ENCODE data around the gene AURKAIP1. TPM values are rescaled to one million over a fixed set of nuclear protein-coding genes. Genes with fewer than 3 reads are reported as not detected.

AURKAIP1 gene
- total and polyA plus RNA-seq, 9 of the 15 experiments (the other 6 are each of a cell fraction or from before 2014, with no cell fraction given), result 7.8 to 478 (median 92.0) TPM

- TF ChIP-seq NRF1 (conservative IDR thresholded peaks at IDR 0.05 in 1 of 2, IDR thresholded peaks at IDR 0.05 in 1 of 2) (peak; percentile 23 to 40; a peak in 1 of 4 replicates), ARID2 (IDR thresholded peaks at IDR 0.05) (no peak), ETS1 (conservative IDR thresholded peaks at IDR 0.05; ENCODE audit: control insufficient read depth, low read depth, low read length) (0 out of 2 replicates have a peak, but pooled peaks have one; percentile 50), FIP1L1 (IDR thresholded peaks at IDR 0.05; ENCODE audit: low read depth, low read length, poor library complexity, severe bottlenecking) (peak; percentile 53), CAMTA2 (CRISPR knock-in tag; conservative IDR thresholded peaks at IDR 0.05) (no peak), ZBTB43 (CRISPR knock-in tag; IDR thresholded peaks at IDR 0.05) (no peak), KLF6 (CRISPR knock-in tag; IDR thresholded peaks at IDR 0.05; ENCODE audit: borderline replicate concordance) (peak; percentile 70; the same call in 1 of the 2 replicates), MTA1 (IDR thresholded peaks at IDR 0.05; ENCODE audit: borderline replicate concordance) (no peak), NR3C1 (CRISPR knock-in tag; IDR thresholded peaks at IDR 0.05) (no peak), CHCHD3 (CRISPR knock-in tag; IDR thresholded peaks at IDR 0.05) (no peak), E2F6 (IDR thresholded peaks at IDR 0.05; ENCODE audit: borderline replicate concordance in 1 of 2, extremely low read depth in 1 of 2, insufficient read depth in 1 of 2, insufficient read length in 1 of 2, low read depth in 1 of 2, low read length in 1 of 2, poor library complexity in 1 of 2, severe bottlenecking in 1 of 2) (peak in 1 of 2 experiments; percentile 45), MECOM (CRISPR knock-in tag; IDR thresholded peaks at IDR 0.05) (no peak), ZNF76 (CRISPR knock-in tag; IDR thresholded peaks at IDR 0.05; ENCODE audit: borderline replicate concordance) (no peak), TEAD1 (CRISPR knock-in tag; IDR thresholded peaks at IDR 0.05) (no peak), RBM17 (IDR thresholded peaks at IDR 0.05; ENCODE audit: borderline replicate concordance, low read depth, low read length) (no peak), BRD4 (IDR thresholded peaks at IDR 0.05) (no peak), ZNF444 (CRISPR knock-in tag; IDR thresholded peaks at IDR 0.05) (no peak), EZH2 (IDR thresholded peaks at IDR 0.05; ENCODE audit: borderline replicate concordance, low read depth, low read length) (no peak), THAP12 (CRISPR knock-in tag; IDR thresholded peaks at IDR 0.05) (0 out of 2 replicates have a peak, but pooled peaks have one; percentile 38), RB1 (IDR thresholded peaks at IDR 0.05; ENCODE audit: low read depth) (peak; percentile 37; the same call in 1 of the 2 replicates), TCFL5 (CRISPR knock-in tag; conservative IDR thresholded peaks at IDR 0.05) (no peak), RFX1 (IDR thresholded peaks at IDR 0.05) (no peak)
Measured at GRCh38 chr1:1358433-1359271, 16.4 kb downstream of the AURKAIP1 start, which contains the start of gene MXRA8 (continued).

Measured in K562 (cell line).